ENCODE results near the gene CFAP119.

The CFAP119 gene

DNA sequence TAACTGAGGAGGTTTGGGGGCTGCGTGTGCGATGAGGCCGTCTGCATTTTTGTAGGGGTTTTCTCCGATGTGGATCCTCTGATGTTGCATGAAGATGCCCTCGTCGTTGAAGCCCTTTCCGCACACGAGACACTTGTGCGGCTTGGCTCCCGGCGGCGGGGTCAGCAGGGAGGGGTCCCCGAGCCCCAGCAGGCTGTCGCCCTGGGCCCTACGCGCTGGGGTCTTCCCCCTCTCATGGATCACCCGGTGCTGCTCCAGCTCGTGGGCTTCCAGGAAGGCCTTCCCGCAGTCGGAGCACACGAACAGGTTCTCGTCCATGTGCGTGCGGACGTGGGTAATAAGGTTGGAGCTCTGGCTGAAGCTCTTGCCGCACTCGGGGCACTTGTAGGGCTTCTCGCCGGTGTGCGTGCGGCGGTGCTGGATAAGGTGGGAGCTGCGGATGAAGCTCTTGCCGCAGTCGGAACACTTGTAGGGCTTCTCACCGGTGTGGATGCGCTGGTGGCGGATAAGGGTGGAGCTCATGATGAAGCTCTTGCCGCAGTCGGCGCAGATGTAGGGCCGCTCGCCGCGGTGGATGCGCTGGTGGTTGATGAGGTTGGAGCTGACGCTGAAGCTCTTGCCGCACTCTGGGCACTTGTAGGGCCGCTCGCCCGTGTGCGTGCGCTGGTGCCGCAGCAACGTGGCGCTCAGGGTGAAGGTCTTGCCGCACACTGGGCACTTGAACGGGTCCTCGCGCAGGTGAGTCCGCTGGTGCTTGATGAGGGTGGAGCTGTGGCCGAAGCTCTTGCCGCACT lies 20.8 kb upstream of the CFAP119 start:
- no peak for DNase-seq (ENCODE audit: low read depth)

GRCh38 chr16:30780549-30780948 lies 18.7 kb upstream of the CFAP119 start:
- DNase-seq (ENCODE audit: low read depth) = no peak

DNA sequence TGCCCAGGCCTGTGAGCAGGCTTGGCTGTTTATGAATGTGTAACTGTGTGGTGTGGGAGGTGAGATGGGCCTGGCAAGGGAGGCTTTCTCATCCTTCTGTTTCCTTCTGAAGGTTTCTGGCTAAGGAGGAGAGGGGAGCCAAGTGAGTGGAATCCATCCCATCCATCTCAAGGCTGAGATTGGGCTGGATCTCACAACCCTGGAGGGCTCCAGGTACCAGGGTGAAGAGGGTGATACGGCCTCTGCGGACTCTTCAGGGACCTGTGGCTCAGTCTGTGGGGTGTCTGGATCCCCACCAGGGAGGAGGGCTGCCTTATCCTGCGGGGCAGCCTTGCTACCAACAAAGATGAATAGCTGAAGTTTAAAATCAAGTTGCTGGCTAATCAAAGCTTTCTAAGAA lies 18.2 kb upstream of the CFAP119 start:
- DNase-seq (ENCODE audit: low read depth) = no peak

GRCh38 chr16:30779596-30779995 lies 17.7 kb upstream of the CFAP119 start:
- DNase-seq (ENCODE audit: low read depth) = no peak

- no peak for DNase-seq (ENCODE audit: low read depth)
These were observed 16.8 kb upstream of the CFAP119 start for GRCh38 chr16:30778549-30779244.

DNA sequence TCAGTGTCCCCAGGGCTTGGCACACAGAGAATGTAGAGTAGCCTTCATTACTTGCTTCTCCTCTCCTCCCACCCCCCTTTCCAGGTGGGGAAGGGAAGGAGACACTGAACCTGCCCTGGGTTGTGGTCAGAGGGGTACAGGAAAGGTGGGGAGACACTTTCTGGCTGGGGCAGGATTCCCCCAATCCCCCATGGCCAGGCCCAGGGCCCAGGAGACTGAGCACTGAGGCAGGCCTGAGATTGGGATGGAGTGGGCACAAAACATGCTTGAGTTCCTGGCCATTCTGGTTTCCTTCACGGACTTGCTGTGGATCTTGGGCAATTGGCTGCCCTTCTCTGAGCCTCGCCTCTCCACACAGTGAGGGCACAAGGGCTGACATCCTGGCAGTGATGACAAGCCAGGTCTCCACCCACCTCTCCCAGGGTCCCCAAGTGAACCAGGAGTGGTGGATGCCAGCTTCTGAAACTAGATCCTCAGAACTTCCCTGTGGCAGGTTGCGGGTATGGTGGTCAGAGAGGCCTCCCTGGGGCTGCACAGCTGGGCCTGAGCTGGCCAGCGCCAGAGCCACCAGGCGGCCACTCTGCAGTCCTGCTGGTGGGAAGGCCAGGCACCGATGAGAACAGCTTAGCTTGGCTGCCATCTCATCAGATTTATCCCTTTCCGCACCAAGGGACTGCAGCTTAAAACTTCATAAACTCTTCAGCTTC lies 15.9 kb upstream of the CFAP119 start:
- DNase-seq (ENCODE audit: low read depth) = no peak

- peak; percentile 25 for DNase-seq (ENCODE audit: low read depth)
These were observed 13.7 kb upstream of the CFAP119 start for GRCh38 chr16:30775392-30776188.

DNA sequence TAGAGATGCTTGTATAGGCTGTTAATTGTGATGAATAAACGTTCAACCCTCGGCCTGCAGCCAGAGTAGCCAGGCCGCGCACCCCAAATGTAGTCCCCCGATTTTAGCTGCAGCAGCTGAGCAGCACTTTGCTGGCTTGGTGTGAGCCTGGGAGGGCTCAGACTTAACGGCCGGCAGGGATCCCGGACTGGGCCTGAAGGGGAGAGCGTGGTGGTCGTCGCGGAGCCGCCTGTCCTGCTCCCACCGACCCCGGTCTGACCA lies 13.2 kb upstream of the CFAP119 start:
- DNase-seq (ENCODE audit: low read depth) = no peak

DNA sequence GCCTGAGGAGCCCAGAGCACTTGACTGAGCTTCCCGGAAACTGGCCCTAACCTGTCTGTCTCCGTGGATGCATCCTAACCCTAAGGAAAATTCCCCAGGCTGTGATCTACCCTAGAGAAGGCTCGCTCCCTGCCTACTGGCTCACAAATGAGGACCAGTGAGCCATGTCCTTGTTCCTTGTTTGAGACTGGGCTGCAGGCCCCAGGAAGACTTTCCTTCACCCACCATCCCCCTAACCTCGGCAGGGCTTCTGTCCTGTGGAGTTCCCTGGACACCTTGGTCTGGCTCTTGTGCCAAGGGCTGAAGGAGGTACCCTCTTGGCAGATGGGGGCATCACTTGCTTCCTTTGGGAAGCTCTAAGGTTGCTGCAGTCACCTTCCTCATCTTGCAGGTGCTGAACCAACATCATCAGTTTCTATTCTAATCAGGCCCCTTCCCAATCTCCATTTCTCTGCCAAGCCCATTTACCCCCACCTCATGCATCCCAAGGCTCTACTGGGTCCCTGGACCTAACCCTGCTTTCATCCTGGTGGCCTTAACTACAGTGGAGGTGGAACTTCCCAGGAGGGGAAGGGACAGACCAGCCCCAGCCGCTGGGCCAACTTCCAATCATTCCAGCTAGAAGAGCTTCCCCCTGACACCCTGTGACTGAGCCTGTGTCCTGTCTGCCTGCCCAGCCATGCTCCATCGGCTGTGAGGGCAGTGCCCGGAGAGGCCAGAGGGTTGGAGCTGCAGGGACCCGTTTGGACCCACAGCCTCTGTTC lies 12.7 kb upstream of the CFAP119 start:
- DNase-seq (ENCODE audit: low read depth) = no peak

DNA sequence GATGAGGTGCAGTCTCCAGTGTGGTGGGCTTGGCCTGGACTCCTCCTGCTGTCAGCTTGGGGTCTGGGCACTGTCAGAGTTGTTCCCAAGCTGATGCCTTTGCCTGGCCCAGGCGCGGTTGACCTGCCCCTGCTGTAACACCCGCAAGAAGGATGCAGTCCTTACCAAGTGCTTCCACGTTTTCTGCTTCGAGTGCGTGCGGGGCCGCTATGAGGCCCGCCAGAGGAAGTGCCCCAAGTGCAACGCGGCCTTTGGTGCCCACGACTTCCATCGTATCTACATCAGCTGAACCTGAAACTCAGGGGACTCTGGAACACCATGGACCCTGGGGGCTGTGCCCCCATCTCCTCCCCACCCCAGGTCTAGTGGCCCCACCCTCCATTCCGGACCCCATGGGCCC lies 12.0 kb upstream of the CFAP119 start:
- DNase-seq (ENCODE audit: low read depth) = no peak

GRCh38 chr16:30771726-30772125 lies 9.9 kb upstream of the CFAP119 start:
- no peak for DNase-seq (ENCODE audit: low read depth)

DNA sequence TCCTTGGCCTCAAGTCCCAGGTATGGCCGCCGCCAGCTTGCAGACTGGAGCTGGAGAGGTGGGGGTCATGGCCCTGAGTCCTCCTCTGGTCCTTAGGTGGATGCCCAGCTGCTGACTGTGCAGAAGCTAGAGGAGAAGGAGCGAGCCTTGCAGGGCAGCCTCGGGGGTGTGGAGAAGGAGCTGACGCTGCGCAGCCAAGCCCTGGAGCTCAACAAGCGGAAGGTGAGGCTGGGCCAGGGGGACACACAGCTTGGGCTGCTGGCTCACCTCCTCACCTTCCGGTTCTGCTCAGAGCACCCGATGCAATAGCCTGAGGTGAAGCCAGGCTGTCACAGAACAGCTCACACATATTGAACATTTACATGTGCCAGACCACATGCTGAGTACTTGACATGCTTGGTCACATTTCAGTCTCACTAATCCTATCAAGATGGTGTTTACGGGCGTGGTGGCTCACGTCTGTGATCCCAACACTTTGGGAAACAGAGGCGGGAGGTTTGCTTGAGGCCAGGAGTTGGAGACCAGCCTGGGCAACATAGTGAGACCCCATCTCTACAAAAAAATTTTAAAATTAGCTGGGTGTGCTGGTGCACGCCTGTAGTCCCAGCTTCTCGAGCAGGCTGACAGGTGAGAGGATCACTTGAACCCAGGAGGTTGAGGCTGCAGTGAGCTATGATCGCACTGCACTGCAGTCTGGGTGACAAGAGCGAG lies 7.7 kb upstream of the CFAP119 start:
- no peak for DNase-seq (ENCODE audit: low read depth)

DNA sequence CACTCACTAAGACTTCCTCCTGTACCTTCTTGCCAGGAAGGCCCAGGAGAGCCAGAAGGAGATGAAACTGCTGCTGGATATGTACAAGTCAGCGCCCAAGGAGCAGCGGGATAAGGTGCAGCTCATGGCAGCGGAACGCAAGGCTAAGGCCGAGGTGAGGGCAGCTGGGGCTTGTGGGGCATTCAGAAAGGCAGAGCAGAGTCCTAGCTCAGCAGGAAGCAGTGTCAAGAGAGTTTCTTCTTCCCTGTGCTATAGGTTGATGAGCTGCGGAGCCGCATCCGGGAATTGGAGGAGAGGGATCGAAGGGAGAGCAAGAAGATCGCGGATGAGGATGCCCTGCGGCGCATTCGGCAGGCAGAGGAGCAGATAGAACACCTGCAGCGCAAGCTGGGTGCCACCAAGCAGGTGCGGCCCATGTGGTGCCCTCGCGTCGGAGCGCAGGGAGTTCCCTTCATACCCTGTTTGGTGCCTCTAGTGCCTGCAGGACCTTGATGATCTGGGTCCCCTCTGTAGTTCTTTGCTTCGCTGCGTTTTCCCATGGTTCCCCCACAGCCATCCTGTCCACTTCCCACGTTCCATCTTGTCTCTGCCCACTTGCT lies 6.8 kb upstream of the CFAP119 start:
- DNase-seq (ENCODE audit: low read depth) = no peak

- DNase-seq (ENCODE audit: low read depth) = no peak
These were observed 6.1 kb upstream of the CFAP119 start for GRCh38 chr16:30767767-30768465.

GRCh38 chr16:30766933-30767284 lies 5.0 kb upstream of the CFAP119 start:
- DNase-seq (ENCODE audit: low read depth) = no peak

DNA sequence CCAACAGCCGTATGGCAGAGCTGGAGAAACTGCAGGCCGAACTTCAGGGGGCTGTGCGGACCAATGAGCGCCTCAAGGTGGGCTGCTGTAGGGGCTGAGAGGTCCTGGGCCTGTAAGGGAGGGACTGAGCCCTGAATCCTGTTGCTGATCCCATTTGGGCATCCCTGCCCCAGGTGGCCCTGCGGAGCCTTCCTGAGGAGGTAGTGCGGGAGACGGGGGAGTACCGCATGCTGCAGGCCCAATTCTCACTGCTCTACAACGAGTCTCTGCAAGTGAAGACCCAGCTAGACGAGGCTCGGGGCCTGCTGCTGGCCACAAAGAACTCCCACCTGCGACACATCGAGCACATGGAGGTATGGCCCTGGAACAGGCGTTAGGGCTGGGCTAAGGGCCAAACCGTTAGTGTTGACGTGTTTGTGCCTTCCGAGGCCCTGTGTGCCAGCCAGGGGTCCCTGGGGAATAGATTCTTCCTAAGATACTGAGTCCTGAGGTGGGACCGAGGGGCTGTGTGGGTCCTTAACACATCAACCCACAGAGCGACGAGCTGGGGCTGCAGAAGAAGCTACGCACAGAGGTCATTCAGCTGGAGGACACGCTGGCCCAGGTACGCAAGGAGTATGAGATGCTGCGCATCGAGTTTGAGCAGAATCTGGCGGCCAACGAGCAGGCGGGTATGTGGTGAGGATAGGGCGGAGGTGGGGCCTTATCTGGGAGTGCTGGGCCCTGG lies 4.5 kb upstream of the CFAP119 start:
- DNase-seq (ENCODE audit: low read depth) = no peak

DNA sequence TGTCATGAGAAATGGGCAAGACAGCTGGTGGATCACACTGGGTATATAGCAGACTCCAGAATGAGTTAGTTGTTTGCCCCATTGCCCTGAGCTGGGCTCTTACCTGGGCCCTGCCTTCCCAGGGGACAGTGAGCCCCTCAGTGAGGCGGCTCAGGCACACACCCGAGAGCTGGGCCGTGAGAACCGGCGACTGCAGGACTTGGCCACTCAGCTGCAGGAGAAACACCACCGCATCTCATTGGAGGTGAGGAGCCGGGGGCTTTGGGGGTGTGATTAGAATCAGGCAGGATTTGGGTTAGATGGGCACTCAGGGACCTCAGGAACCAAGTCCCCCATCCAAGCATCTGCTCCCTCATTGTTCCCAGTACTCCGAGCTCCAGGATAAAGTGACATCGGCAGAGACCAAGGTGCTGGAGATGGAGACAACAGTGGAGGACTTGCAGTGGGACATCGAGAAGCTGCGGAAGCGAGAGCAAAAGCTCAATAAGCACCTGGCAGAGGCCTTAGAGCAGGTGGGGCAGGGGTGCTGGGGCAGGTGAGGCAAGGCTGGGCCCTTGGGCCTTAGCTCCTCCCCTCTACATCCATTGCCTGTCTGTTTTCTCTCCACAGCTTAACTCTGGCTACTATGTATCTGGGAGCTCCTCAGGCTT lies 3.1 kb upstream of the CFAP119 start:
- DNase-seq (ENCODE audit: low read depth) = no peak

GRCh38 chr16:30764086-30764485 lies 2.2 kb upstream of the CFAP119 start:
- DNase-seq (ENCODE audit: low read depth) = no peak

Measured in activated T-helper 1 cell treated with Interleukin-2 at 50 U/mL for 16 hours (primary cell).